Glomerular endothelial cell (primary cell): Measurements from ENCODE around the gene SLC9A8. TPM values are rescaled to one million over a fixed set of nuclear protein-coding genes. Genes with fewer than 3 reads are reported as not detected.
"Not testable (repeated sequence)": the region's sequence is repeated elsewhere in the genome, so short reads cannot be mapped to it uniquely, and the experiment has no call there.

ENCODE experiments used
- DNase-seq: peaks from one replicate; pipeline ENCODE4 v3.0.0-alpha.2; 2011; ENCODE audit warnings: low read depth, low spot score; ENCODE audit errors: extremely low read depth
- total RNA-seq: library from RNA; depleted of rRNA; stranded (reverse); fragments of >200 nt; gene quantifications from 2 replicates; pipeline ENCODE4 v1.2.3, GENCODE V29; 2015

The SLC9A8 gene
- total RNA-seq, 1 donor from 2014 or later = 10.3 TPM

- no peak for DNase-seq
Measured at GRCh38 chr20:49845060-49845459, 32.4 kb downstream of the SLC9A8 start.

DNA sequence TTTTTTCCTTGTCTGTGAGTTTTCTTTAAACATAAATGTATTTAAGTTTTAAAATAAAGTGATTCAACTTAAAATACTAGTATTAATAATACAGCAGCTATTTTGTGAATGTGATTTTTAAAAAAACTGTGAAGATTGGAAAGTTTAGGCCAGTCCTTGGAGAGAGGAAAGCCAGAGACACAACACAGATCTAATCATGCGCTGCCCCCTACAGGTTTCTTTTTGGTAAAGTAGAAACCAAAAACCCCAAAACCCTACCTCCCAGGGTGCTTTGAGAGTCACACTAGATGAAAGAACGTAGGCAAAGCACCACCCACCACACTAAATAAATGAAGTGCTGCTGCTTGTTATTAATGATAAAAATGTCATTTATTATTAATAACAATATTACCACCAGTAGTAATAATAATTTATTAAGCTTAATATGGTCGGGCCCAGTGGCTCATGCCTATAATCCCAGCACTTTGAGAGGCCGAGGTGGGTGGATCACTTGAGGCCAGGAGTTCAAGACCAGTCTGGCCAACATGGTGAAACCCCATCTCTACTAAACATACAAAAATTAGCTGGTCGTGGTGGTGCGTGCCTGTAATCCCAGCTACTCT lies 33.7 kb downstream of the SLC9A8 start:
- DNase-seq = peak; percentile 36

- no peak for DNase-seq
Measured at GRCh38 chr20:49850463-49851230, 38.0 kb downstream of the SLC9A8 start.

GRCh38 chr20:49851231-49851705 lies 38.6 kb downstream of the SLC9A8 start:
- DNase-seq = no peak

- no peak for DNase-seq
Measured at GRCh38 chr20:49851991-49852390, 39.4 kb downstream of the SLC9A8 start.

- DNase-seq = no peak
Measured at GRCh38 chr20:49852522-49853080, 40.0 kb downstream of the SLC9A8 start.

DNA sequence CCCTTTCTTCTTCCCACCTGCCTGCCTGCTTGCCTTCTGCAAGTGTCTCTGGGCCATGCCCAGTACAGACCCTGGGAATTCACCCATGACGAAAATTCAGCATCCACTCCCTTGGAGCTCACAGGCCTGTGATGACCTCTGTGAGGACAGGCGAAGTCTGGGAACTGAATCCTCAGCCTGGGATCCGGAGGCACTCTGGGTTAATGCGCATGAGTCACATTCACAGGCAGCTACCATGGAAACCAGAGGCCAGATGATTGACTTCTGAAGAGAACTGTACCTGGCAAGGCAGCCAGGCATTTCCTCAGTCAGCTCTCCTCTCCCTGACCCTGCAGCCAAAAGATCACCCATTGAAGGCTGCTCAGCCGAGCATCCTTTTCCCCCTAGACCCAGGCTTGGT lies 41.0 kb downstream of the SLC9A8 start:
- peak; percentile 41 for DNase-seq

DNA sequence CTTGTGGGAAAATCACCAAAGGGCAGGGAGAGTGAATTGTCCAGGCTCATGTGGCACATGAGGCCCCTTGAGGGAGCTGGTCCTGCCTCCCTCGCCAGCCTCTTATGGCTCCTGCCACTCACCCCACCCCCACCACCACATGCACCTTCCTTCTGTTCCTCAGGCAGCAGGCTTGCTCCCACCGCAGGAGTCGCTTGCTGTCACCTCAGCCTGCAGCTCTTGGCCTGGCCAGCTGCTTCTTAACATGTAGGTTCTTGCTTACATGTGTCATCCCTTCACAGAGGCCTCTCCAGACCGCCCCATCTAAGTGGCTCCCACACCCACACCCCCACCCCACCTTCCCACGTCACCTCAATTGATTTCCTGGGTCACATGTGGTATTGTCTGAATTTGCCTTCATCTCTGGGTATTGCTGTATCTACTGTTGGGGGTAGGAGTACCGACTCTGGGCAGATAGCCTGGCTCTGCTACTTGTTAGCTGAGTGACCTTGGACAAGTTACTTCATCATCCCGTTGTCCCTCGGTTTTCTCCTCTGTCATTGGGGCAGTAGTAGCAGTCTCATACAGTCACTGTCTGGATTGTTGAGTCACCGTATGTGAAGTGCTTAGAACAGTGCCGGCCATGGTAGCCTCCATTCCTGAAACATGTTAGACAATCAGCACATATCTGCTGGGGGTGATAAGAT lies 41.7 kb downstream of the SLC9A8 start:
- DNase-seq = no peak

- DNase-seq = no peak
Measured at GRCh38 chr20:49856904-49857303, 44.3 kb downstream of the SLC9A8 start.

DNA sequence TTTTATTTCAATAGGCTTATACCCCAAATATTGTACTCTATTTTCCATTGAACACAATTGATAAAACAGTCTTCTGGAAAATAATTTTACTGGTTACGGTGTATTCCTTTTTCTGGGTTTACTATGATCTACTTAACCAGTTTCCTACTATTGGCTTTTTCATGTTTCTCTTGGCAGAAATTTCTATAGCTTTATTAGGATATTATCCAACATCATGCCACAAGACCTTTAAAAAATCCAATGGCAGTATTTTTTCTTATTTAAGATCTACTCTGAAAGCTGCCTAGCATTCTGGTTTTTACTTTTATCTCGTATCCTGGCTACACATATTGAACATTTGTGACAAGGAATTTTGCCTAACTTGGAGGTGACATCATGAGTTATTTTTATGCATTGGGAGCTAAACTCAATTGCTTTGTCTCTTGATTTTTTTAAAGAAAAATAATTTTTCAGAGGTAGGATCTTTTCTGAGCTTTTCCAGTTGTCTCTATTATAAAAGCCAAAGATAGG lies 45.5 kb downstream of the SLC9A8 start:
- DNase-seq = no peak

DNA sequence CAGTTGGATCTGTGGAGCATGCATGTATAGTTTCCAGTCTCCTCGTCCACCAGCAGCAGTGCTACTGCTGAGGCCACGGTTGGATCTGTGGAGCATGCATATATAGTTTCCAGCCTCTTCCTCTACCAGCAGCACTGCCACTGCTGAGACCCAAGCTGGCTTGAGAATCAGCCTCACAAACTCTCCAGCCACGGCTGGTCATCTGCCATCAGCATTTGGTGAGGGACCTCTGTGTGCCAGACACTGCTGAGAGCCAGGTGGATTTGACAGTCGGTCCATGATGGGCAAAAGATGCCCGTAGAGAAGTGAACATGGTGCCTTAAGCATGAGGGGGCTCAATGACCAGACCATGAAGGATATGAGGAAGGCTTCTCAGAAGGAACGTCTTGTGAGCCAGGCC lies 46.4 kb downstream of the SLC9A8 start:
- no peak for DNase-seq

- DNase-seq = no peak
Measured at GRCh38 chr20:49859807-49860206, 47.2 kb downstream of the SLC9A8 start.

- DNase-seq = not testable (repeated sequence)
Measured at GRCh38 chr20:49861232-49861631, 48.6 kb downstream of the SLC9A8 start.

DNA sequence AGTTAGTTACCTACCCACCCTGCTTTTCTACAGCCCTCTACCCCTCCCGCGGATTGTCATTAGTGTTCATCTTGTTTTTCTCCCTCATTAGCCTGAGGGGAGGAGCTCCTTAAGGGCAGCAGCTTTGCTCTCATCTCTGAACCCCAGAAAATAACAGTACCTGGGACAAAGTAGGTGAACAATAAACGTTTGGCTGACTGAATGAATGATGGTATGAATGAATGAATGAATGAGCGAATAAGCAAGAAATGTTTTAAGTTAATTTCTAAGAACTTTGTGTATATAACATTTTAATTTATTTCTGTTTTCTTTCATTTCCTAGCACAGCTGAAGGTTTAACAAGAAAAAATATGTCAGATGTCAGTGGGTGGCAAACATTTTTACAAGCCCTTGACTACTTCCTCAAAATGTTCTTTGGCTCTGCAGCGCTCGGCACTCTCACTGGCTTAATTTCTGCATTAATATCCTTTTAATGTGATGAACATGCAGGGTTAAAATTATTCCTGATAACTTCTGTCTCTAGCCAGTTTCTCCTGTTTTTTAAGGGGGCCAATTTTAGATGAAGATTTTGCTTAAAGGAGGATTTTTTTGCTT lies 50.1 kb downstream of the SLC9A8 start:
- DNase-seq = no peak

- no peak for DNase-seq
Measured at GRCh38 chr20:49863666-49864065, 51.0 kb downstream of the SLC9A8 start.

DNA sequence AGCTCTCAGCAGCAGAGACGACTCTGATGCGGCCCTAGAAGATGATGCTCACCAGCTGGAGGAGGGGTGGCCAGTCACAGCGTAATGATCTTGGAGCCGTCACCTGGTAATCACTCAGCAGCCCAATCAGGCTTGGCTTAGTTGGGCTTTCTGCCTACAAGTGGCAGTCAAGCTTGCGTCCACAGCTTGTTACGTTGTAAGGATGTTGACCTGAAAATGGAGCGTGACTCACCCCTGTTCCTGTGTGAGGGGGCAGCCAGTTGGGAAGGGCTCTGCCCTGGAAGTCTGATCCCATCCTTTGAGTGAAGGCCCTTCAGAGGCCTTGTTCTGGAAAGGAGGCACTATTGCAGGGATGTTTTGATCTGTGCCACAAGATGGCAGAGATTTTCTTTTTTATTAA lies 52.9 kb downstream of the SLC9A8 start:
- DNase-seq = no peak

DNA sequence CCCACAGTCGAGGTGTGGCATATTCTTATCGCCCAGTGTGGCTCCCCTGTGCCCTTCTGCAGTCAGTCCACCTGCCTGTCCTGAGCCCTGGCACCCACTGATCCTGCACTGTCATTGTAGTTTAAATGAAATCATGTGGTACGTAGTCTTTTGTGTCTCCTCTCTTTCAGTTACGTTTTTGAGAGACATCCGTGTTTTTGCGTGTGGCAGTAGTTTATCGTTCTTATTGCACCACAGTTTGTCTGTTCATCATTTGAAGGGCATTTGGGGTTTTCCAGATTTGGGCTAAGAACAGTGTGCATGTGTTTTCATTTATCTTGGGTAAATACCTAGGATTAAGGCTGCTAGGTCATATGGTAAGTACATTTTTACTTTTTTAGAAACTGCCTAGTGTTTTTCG lies 53.4 kb downstream of the SLC9A8 start:
- no peak for DNase-seq

DNA sequence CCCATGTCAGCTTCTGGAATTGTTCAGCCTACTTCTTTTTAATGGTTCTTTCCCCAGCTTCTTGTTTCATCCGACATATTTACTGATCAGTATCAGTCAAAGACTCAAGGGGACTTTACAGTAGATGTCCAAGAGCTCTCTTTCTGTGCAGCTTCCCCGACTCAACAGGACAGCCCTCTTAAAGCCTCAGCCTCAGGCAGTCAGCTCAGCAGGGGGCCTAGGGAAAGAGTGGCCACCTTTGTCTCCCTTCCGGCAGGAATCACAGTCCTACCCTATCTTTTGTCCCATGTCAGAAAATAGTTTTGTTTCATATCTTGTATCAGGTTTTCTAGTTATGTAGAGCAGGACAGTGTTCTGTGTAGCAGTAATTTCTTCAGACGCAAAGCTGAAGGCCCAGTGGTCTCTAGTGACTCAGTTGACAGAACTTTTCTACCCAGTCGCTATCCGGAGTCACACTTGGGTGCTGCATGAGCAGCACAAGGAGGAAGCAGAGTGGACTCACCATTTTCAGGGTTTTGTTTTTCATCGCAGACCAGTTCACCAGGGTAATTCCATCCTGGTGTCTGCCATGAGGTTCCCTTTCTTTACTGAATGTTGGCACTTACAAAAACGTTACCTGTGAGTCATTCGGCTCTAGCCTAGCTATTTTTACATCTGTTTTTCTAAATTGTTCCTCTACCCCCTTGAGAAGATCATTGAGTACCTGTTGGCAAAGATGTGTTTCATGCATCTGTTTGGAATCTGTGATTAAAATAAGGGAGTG lies 55.0 kb downstream of the SLC9A8 start:
- DNase-seq = no peak

- DNase-seq = no peak
Measured at GRCh38 chr20:49868538-49868937, 55.9 kb downstream of the SLC9A8 start.

DNA sequence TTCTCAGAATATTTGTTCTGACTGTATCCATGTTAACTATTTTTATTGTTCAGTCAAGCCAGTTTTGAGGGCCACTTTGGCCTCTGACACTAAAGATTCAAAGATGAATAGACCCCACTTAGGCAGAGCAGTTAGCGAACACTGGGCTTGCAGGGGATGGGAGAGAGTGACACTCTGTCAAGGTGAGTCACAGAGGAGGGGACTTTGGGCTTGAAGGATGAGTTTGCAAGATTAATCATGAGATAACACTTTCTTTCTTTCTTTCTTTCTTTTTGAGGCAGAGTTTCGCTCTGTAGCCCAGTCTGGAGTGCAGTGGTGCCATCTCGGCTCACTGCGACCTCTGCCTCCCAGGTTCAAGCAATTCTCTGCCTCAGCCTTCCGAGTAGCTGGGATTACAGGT lies 56.3 kb downstream of the SLC9A8 start:
- DNase-seq = no peak
